OCI-LY1 (cell line): ENCODE results near the gene VPS39.

Experiments used
- H2AFZ ChIP-seq: fragments of 200-600 bp; sonication (generic), shearing (Covaris generic); 2 replicates; pipeline ENCODE4 v1.6.0; 2014; ENCODE audit warnings: antibody characterized with exemption, mild to moderate bottlenecking, low read length
- H3F3A ChIP-seq: fragments of 200-600 bp; sonication (generic), shearing (Covaris generic); 2 replicates; pipeline ENCODE4 v1.6.0; 2014; ENCODE audit warnings: mild to moderate bottlenecking, antibody characterized with exemption, low read length, moderate library complexity; ENCODE audit not compliant: insufficient read depth
- H3K27ac ChIP-seq: fragments of 200-600 bp; sonication (generic); 2 replicates; pipeline ENCODE4 v1.5.1; 2014; ENCODE audit warnings: low read length, mixed run types, mild to moderate bottlenecking, low read depth; ENCODE audit not compliant: poor library complexity, severe bottlenecking
- H3K27me3 ChIP-seq: fragments of 200-600 bp; sonication (generic); 2 replicates; pipeline ENCODE4 v1.6.0; 2014; ENCODE audit warnings: antibody characterized with exemption, mild to moderate bottlenecking, low read length, moderate library complexity; ENCODE audit not compliant: insufficient read depth
- H3K36me3 ChIP-seq: fragments of 200-600 bp; sonication (generic); 2 replicates; pipeline ENCODE4 v1.6.1; 2014; ENCODE audit warnings: mild to moderate bottlenecking, antibody characterized with exemption, low read length, moderate library complexity, mixed read lengths; ENCODE audit not compliant: insufficient read depth
- H3K4me1 ChIP-seq: fragments of 200-600 bp; sonication (generic); 2 replicates; pipeline ENCODE4 v1.5.1; 2014; ENCODE audit warnings: mild to moderate bottlenecking, low read length, moderate library complexity; ENCODE audit not compliant: insufficient read depth, severe bottlenecking
- H3K4me2 ChIP-seq: fragments of 200-600 bp; sonication (generic), shearing (Covaris generic); 2 replicates; pipeline ENCODE4 v1.6.1; 2014; ENCODE audit warnings: low read length
- H3K4me3 ChIP-seq: fragments of 200-600 bp; sonication (generic); 2 replicates; pipeline ENCODE4 v1.5.1; 2014; ENCODE audit warnings: low read length, low read depth, mild to moderate bottlenecking, mixed read lengths; ENCODE audit not compliant: poor library complexity, severe bottlenecking
- H3K79me2 ChIP-seq: fragments of 200-600 bp; shearing (Covaris generic); 2 replicates; pipeline ENCODE4 v1.6.1; 2016; ENCODE audit warnings: mixed run types, low read length, mixed read lengths; ENCODE audit not compliant: insufficient read depth
- H3K9ac ChIP-seq: fragments of 200-600 bp; sonication (generic), shearing (Covaris generic); 2 replicates; pipeline ENCODE4 v1.6.1; 2014; ENCODE audit warnings: mild to moderate bottlenecking, low read length, mixed read lengths
- H3K9me2 ChIP-seq: fragments of 200-600 bp; sonication (generic), shearing (Covaris generic); 2 replicates; pipeline ENCODE4 v1.6.1; 2014; ENCODE audit warnings: low read depth, mild to moderate bottlenecking, low read length, mixed read lengths
- H3K9me3 ChIP-seq: fragments of 200-600 bp; shearing (Covaris generic); 2 replicates; pipeline ENCODE4 v1.6.1; 2014; ENCODE audit warnings: low read length, mixed read lengths
- H4K20me1 ChIP-seq: fragments of 200-600 bp; sonication (generic), shearing (Covaris generic); 2 replicates; pipeline ENCODE4 v1.6.0; 2016; ENCODE audit warnings: mild to moderate bottlenecking, low read length; ENCODE audit not compliant: insufficient read depth
- CTCF ChIP-seq: fragments of 200-600 bp; sonication (generic), shearing (Covaris generic); IDR thresholded peaks from 2 replicates; pipeline ENCODE4 v1.5.1; 2017; ENCODE audit warnings: mild to moderate bottlenecking, antibody characterized with exemption, low read length, moderate library complexity, mixed read lengths
- EZH2 ChIP-seq: fragments of 200-600 bp; sonication (generic), shearing (Covaris generic); IDR thresholded peaks from 2 replicates; pipeline ENCODE4 v1.8.0; 2017; ENCODE audit warnings: borderline replicate concordance, mixed run types, mild to moderate bottlenecking, antibody characterized with exemption, low read length, moderate library complexity, mixed read lengths

Gene VPS39

GRCh38 chr15:42129364-42129763 is 78.7 kb downstream of the VPS39 start:
- Histone ChIP-seq H3K79me2 (no peaks in the 10 kb centered on the region), H3K9ac (no peak overlapping the region), H3K4me3 (no peak overlapping the region), H4K20me1 (no peaks in the 10 kb centered on the region), H3F3A (no peaks in the 10 kb centered on the region), H3K27ac (no peak overlapping the region), H3K27me3 (no peaks in the 10 kb centered on the region), H2AFZ (no peak overlapping the region), H3K36me3 (no peaks in the 10 kb centered on the region), H3K4me1 (no peaks in the 10 kb centered on the region), H3K9me2 (no peaks in the 10 kb centered on the region), H3K9me3 (no peaks in the 10 kb centered on the region), H3K4me2 (no peak overlapping the region)
- no peak for TF ChIP-seq EZH2
- no peak for TF ChIP-seq CTCF

- Histone ChIP-seq H3K4me1 (no peaks in the 10 kb centered on the region), H3K4me3 (no peak overlapping the region), H3K79me2 (no peaks in the 10 kb centered on the region), H4K20me1 (no peaks in the 10 kb centered on the region), H3K27me3 (no peaks in the 10 kb centered on the region), H3K27ac (no peak overlapping the region), H3K4me2 (no peak overlapping the region), H3K36me3 (no peaks in the 10 kb centered on the region), H2AFZ (no peak overlapping the region), H3K9me3 (no peaks in the 10 kb centered on the region), H3K9me2 (no peaks in the 10 kb centered on the region), H3K9ac (no peak overlapping the region), H3F3A (no peaks in the 10 kb centered on the region)
- TF ChIP-seq CTCF (no peak), EZH2 (no peak)
Measured at GRCh38 chr15:42128476-42128875, 79.6 kb downstream of the VPS39 start.

- no peaks in the 10 kb centered on the region for H3K9me3 ChIP-seq
Measured at GRCh38 chr15:42123546-42123945, 84.6 kb downstream of the VPS39 start.

More at GRCh38 chr15:42123546-42123945, 84.6 kb downstream of the VPS39 start:
- Histone ChIP-seq H4K20me1 (no peaks in the 10 kb centered on the region), H3K9me2 (no peaks in the 10 kb centered on the region), H3K79me2 (no peaks in the 10 kb centered on the region), H3K4me3 (no peak overlapping the region), H3K4me1 (no peaks in the 10 kb centered on the region), H3F3A (no peaks in the 10 kb centered on the region), H3K9ac (no peak overlapping the region), H2AFZ (no peak overlapping the region), H3K36me3 (no peaks in the 10 kb centered on the region), H3K4me2 (no peak overlapping the region), H3K27me3 (peaks cover 7% of the 10 kb centered on the region; the same call in 1 of the 2 replicates), H3K27ac (no peak overlapping the region)
- no peak for TF ChIP-seq CTCF
- no peak for TF ChIP-seq EZH2
